Right kidney (tissue), 1 donor: ENCODE results near the gene SLA2.
A peak's percentile ranks its signal among the peaks of the same experiment; 100 is the strongest.
"Not testable (repeated sequence)": the region's sequence is repeated elsewhere in the genome, so short reads cannot be mapped to it uniquely, and the experiment has no call there.

Experiments used
- DNase-seq: peaks from one replicate; pipeline ENCODE4 v3.0.0-alpha.2; 2016

Gene SLA2

GRCh38 chr20:36573798-36574365 is 72.1 kb downstream of the SLA2 start:
- peak; percentile 73 for DNase-seq

- peak; percentile 83 for DNase-seq
Observed at GRCh38 chr20:36573103-36573797, 72.7 kb downstream of the SLA2 start, which contains the start of gene TGIF2. Gene TGIF2 (plus strand): TSS chr20:36573597. CDS start chr20:36578775, 5,178 bp downstream.

GRCh38 chr20:36572701-36573102 is 73.3 kb downstream of the SLA2 start:
- no peak for DNase-seq

GRCh38 chr20:36571564-36572504 is 74.2 kb downstream of the SLA2 start:
- peak; percentile 71 for DNase-seq

- DNase-seq = no peak
Observed at GRCh38 chr20:36569847-36570429, 76.1 kb downstream of the SLA2 start.

GRCh38 chr20:36565520-36565919 is 80.5 kb downstream of the SLA2 start:
- DNase-seq = no peak

GRCh38 chr20:36564726-36565121 is 81.3 kb downstream of the SLA2 start:
- DNase-seq = not testable (repeated sequence)

- not testable (repeated sequence) for DNase-seq
Observed at GRCh38 chr20:36564078-36564725, 81.8 kb downstream of the SLA2 start.

GRCh38 chr20:36563374-36563773 is 82.6 kb downstream of the SLA2 start:
- no peak for DNase-seq

GRCh38 chr20:36562724-36563123 is 83.3 kb downstream of the SLA2 start:
- DNase-seq = no peak
